Measurements from ENCODE around the gene MTMR4.
"Not testable (repeated sequence)": the region's sequence is repeated elsewhere in the genome, so short reads cannot be mapped to it uniquely, and the experiment has no call there.

MTMR4 gene

DNA sequence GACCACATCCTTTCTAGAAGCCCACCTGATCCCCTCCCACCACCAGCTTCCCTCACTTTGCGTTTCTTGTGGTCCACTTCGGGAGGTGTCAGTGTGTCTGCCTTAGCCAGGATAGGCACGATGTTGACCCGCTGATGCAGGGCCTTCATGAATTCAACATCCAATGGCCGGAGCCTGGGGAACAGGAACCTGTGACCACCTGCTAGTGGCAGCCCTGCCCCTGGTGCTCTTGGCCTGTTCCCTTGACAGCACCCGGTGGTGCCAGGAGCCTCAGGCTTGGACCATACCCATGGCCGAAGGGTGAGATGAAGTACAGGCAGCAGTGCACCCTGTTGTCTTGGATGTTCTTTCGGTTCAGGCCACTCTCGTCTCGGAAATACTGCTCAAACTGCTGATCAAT is 7.2 kb upstream of the MTMR4 start:
- no peak for DNase-seq

DNA sequence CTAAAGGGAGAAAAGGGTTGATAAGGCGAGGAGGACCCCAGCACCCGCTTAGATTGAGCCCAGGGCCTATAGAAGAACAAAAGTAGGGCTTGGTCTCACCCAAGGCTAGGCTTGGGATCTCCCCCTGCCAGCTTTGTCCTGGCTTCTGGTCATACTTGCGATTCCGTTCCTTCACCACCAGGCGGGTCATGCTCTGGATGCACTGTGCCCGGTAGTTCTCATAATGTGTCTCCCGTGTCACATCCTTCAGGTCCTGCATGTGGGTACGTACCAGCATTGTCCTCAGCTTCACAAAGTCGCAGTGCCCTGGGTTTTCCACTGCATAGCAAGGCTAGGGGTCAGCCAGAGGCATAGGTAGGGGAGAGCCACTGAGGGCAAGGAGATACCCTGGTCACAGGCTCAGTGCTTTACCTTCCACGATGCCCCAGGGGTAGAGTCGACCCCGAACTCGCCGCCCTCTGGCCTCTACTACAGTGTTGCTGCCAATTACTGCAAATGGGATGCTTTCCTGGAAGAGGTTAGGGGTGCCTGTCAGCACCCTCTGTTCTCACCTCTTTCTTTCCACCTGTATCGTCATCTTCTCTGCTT is 6.5 kb upstream of the MTMR4 start:
- no peak for DNase-seq

DNA sequence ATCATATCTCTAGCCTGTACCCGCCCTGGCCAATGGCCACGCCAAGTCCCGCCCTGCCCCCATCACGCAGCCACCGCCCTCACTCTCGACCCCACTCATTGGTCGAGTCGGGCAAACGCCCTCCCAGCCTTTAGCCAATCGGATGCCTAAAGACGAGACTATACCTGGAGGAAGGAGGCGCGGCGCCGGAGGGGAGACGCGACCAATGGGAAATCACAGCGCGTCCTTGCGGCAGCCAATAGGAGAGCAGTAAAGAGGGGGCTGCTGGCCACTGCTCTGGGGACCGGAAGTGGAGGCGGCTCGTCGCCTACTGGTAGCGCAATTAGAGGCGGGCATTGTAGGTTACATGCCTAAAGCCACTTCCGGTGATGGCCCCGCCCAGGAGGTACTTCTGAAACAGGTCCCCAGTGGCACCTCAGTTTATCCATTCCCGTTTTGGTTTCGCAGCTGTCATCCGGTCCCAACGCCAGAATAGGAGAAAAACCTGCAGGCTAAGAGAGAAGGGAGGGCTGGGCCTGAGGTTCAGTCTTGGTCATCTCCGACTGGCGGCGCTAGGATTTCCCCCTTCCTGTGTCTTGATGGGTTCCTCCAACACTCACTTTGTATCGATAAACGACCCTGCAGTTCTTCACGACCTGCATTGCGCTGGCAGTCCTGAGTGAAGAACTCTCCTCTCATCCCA is 3.6 kb upstream of the MTMR4 start:
- DNase-seq: peak; percentile 100

DNA sequence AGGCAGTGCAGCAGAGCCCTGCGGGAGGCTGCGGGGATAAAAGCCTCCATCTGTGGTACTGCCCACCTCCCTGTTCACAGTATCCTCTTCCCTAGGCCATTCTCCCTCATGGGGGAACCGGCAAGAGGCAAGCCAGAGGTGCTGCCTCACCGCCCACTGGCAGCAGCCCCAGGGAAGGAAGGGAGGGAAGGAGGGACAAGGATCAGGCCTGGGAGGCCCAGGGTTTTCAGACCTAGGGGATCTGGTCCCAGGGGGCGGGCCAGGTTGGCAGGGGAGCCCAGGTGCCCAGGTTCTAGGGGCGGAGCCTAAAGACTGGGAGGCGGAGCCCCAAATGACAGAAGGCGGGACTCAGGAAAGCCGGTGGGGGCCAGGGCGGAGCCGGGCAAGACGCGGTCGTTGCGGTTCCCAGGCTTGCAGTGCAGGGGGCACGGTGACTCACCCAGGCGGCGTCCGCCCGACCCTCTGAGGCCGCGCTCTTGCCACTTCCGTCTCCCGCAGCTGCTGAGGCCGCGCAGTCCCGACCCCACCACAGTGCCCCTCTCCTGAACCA is 3.0 kb upstream of the MTMR4 start:
- no peak for DNase-seq

DNA sequence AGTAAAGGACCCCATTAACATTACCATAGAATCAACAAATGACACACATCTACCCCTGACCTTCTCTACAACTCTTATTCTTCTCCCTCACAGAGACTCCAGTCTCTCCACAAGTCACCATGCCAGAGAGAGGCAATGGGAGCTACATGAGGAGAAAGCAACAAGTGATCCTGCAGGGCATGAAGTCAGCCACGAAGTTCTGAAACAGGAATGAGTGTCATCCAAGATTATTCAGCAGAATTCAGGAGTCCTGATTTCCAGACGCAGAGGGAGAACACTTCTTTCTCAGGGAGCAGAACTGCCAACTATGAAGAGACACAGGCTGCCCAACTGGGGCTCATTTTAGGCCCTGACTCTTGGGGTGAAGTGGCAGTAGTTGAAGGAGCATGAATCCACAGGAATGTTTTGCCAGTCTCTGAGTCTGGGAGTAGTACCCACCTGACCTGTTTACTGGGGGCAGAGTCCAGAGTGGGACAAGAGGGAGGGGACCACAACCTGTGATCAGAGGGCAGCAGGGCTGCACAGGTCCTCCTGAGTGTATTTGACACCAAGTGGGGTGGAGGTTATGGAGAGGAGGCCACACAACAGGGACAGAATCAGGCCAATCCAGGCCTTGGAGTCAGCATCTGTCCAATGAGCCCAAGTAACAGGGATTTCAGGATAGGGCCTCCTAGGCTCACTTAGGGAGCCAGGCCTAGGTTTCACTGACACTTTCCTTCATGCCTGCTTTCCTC is 2.4 kb upstream of the MTMR4 start:
- DNase-seq: no peak

DNA sequence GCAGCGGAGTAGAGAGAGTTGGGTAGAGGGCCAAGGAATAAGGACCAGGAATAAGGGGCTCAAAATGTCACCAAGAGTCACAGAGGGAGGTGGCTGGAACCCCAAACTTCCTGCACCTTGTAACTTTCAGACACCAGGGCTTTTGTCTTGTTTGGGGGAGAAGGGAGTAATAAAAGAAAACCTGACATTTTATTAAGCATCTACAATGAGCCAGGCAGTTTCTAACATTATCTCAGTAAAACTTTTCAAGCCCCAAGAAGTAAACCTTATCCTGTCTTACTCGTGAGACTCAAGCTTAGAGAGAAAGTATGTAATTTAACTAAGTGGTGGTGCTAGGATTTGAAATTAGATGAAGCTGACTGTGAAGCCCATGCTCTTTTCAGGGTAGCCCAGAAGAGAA is 848 bp upstream of the MTMR4 start:
- no peak for DNase-seq

DNA sequence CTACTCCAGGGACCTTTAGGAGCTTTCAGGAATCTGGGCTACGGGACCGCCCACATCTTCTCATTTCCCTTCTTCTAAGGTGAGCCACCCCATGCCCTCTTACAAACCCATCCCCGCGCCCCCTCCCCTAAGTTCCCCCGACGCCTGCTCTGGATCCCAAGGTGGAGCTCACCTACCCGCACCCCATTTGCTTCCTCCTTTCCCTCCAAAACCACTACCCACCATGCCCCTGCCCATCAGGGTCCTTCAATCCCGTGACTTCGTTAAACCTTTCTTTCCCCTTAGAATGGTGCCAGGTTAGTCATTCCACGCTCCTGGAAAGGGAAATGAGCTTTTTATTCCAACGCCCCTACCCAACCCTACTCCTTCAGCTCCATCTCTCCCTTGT is 326 bp upstream of the MTMR4 start:
- no peak for DNase-seq

DNA sequence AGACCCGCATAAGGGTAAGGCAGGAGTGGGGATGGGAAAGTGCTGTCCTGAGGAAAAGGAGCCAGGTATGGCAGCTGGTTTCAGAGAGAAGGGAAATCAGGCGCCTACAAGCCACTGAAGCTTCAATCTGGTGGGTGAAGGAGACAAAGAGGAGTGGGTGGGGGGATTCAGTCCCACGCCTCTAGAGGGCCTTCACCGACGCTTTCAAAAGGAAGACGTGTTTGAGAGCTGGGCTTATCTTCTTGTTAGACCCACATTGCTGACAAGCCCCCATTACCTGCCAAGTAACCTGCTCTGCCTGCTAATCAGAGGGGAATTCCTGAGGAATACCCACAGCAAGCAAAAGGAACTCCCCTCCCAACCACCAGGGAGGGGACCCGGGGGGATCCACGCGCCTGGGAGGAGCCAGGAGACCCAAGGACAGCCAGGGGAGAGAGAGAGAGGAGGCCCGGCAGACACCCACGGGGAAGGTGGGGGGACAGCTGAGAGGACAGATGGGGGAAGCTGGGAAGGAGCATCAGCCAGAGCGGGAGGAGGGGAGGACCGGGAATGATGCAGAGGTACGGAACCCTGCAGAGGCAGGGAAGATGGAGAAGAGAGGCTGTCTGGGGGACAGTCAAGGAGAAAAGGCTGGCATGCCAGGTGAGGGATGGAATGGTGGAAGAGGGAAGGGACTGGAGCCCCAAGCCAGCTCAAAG is 1.0 kb downstream of the MTMR4 start:
- no peak for DNase-seq

DNA sequence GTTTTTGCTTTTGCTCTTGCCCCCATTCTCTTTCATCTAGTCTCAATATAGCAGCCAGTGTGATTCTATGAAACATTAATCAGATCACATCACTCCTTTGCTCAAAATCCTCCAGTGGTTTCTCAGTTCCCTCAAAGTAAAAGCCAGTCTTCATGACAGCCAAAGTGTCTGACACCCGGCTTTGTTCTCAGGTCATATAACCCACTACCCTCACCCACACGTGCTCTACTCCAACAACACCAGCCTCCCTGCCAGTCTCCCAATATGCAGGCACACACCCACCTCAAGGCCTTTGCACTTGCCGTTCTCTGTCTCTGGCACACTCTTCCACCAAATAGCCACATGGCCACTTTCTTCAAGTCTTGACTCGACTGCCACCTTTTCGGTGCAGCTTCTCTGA is 4.4 kb downstream of the MTMR4 start:
- DNase-seq: no peak

DNA sequence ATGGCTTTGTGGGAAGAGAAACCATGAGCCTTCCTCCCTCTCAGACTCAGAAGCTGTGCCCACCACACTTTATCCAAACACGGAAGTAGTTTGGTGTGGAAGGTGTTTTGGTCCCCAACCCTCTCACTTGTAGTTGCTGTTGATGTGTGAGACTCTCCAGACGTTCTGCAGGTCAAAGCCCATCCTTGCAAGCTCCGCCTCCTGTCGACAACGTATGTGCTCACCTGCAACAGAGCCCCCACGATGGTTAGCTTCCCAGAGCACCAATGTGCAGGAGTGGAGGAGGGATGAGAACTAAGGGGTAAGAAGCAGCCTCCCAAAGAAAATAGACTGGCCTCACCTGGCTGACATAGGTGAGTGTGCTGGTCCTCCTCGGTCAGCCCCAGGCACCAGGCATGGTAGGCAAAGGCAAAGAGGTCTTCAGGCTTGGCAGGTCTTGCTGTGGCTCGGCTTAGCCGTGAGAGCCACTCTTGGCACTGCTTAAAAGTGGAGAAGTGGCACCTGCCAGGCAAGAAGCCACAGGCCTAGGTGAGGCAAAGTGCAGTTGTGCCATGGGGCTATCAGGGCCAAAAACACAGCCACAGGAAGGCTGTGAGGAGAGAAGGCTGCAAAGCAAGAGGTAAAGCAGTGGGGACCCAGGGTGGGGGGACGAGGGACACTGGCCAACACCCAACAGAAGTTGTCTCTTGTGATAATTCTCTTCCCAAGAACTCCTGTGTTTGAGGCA is 5.9 kb downstream of the MTMR4 start:
- no peak for DNase-seq

DNA sequence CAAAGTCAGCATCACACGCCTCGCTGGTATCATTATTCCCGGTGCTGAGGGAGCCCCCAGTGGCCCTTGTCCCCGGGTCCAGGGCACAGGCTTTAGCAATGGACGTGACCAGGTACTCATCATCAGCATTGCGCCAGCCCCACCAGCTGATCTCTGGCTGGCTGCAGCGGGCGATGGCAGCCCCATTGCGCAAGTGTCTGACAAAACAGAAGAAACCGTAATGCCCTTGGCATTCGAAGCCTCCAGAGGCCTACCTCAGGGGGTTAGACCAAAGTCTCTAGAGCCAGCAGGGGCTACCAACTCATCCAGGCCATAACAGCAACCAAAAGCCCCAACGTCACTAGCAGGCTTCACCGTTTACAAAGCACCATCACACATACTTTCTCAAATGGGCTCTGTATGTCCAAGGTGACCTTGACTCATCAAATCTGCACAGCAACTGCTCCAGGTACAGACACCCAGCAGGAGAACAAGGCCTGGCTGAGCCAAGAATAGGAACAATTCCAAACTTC is 7.3 kb downstream of the MTMR4 start:
- no peak for DNase-seq

DNA sequence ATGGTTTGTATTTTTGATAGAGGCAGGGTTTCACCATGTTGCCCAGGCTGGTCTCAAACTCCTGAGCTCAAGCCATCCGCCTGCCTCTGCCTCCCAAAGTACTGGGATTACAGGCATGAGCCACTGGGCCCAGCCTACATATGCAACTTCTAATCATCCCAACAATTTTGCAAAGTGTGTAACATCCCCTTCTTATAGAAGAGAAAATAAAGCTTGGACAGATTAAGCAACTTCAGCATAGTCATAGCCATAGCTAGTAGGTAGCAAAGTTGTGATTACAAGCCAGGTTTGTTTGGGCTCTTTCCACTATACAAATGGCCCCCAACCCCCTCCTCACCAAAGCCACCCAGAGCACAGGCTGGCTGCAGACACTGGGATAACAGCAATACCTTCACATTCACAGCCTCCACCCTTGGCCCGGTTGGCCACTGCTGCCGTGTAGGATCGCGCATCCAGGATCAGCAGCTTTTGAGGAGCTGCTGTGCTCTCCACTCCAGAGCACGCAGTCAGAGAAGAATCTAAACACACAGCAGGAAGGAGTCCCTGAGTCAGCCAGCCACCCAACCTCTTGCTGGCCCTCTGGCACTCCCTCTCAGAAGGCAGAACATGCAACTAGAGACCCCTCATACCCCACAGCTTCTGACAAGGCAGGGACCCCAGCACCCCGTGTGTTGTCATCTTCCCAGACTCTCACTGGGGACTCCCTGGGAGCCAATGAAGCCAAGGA is 7.9 kb downstream of the MTMR4 start:
- DNase-seq: no peak

DNA sequence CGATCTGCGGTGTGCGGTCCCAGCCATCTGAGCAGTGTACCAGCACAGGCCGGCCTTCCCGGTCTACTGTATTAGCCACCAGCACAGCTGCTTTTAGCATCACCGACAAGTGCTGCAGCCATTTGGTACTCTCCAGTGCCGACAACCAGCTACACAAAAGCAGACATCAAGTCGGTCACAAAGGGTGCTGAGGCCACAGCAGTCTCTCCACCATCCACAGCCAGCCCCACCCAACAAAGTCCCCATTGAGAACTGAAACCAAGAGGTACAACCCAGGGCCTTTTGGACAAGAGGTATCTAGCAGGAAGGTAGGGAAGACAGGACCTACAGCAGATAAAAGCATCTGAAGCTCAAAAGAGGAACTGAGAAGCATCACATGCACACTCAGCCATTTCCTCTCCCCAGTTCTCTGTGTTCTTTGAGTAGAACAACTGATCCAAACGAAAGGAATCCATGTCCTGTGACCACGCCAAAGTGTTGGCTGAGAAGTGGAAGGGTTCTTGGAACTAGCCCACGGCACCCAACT is 9.5 kb downstream of the MTMR4 start:
- DNase-seq: no peak

DNA sequence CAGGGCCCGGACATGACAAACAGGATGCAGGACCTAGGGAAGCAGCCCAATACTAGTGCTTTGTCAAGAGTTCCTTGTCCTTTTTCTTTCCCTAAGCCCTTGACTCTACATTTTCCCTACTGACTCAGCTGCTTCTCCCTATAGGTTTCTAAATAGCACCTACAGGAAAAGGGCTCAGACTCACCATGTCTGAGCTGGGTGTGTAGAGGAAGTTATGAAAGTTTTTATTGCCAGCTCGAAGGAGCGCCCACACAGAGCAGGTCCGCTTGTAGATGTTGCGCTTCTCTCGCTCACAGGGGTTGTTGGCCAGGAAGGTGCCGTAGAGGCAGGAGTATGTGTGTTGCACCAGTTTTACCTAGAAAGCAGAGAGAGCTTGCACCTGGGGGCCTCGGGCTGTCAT is 10.6 kb downstream of the MTMR4 start:
- no peak for DNase-seq

DNA sequence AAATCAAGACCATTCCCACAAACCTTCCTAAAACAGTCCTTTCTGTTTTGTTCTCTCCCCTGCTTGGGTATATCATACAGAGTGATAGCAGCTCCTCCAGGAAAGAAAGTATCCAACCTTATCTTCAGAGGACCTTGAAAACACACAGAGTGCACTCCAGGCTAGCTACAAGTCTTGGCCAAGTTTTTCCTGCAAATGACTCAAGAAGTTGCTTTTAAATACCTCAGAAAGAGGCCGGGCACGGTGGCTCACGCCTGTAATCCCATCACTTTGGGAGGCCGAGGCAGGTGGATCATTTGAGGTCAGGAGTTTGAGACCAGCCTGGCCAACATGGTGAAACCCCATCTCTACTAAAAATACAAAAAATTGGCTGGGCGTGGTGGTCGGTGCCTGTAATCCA is 11.3 kb downstream of the MTMR4 start:
- DNase-seq: not testable (repeated sequence)

DNA sequence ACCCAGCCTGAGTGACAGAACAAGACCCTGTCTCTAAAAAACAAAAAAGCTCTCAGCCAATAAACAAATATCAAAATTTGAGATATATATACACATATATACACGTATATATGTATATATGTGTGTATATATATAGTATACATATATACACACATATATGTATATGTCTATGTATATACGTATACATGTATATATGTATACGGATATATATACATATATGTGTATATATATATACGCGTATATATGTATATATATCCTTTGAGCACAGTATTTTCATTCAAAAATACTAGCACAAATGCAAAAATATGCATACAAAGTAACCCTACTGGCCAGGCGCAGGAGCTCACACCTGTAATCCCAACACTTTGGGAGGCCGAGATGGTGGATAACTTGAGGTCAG is 13.0 kb downstream of the MTMR4 start:
- no peak for DNase-seq

DNA sequence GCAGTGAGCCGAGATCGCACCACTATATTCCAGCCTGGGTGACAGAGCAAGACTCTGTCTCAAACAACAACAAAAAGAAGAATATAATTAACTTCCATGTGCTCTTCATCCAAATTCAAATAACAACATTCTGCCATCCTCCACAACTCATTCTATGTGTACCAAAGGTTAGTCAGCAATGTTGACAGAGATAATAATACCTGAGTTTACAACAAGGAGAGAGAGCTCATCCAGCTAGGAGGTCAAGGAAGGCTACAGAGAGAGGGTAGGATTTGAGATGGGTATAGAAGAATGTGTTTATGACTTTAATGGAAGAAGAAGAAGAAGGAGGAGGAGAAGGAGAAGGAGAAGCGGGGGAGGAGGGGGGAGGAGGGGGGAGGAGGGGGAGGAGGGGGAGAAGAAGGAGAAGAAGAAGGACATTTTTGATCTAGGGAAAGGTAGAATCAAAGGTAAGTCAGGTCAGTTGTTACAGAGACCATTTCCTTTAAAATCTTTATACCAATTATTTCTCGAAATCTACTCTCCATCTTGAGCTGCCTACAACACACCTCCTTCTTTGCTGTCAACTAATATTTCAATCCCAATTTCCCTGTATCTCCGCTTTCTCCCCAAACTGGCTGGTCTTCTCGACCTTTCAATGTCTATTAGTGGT is 16.1 kb downstream of the MTMR4 start:
- DNase-seq: no peak

DNA sequence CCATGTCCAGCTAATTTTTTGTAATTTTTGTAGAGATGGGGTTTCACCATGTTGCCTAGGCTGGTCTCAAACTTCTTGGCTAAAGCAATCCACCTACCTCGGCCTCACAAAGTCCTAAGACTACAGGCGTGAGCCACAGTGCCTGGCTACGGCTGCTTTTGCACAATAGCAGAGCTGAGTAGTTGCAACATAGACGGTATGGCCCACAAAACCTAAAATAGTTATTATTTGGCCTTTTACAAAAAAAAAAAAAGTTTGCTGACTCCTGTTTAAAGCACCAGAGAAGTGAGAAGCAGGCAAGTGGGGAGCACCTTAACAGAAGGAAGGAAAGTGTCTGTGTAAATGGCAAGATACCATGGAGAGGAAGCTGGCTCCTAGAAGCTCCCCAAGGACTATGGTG is 20.9 kb downstream of the MTMR4 start:
- DNase-seq: no peak

DNA sequence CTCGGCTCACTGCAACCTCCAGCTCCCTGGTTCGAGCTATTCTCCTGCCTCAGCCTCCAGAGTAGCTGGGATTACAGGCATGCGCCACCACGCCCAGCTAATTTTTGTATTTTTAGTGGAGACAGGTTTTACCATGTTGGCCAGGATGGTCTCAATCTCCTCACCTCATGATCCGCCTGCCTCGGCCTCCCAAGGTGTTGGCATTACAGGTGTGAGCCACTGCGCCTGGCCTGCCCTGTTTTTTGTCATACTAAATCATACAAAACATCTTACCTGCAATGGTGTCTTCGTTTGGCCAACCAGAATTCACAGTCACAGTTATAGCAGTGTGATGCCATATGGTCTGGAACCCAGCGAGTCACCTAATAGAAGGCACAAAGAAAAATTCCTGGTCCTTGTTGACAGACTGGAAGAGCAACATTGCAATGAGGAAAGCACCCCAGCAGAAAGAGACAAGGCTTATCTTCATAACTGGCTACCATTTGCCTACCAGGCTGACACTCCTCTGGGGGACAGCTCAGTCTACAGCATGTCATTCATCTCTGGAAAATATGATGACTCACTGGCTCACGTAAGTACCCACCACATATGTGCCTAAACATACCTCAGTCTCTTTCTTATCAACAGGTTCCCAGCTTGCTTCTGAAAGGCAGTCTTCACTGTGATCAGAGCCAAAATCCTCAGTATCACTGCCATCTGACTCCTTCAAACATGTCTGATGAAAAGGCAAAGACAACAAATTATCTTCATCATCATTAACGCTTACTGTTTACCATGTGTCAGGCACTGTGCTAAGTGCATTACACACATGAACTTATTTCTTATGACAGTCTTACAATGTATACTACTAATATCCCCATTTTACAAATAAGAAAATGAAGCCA is 22.0 kb downstream of the MTMR4 start:
- DNase-seq: no peak

DNA sequence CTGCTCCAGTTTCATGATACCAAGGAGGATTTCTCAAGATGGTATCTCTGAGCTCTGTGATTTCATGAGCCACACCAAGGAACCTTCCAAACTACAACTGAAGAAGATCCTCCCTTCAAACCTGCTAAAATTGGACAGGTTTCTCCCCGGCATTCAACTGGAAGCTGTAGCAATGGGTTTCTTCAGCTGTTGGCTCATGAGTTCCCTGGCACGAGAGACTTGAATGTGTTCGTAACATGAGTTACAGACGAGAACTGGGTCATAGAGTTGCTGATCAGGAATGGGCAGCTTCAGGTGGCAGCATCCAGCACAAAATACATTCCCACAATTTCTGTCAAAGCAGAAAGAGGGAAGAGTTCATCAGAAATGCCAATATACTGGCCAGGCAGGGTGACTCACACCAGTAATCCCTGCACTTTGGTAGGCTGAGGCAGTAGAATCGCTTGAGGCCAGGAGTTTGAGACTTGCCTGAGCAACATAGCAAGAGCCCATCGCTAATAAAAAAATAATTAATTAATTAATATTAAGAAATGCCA is 22.9 kb downstream of the MTMR4 start:
- no peak for DNase-seq

Data from NCI-H524 treated with DMSO at 0.1 percent for 48 hours (cell line).